ENCODE data around the gene LRCOL1.

LRCOL1 gene

DNA sequence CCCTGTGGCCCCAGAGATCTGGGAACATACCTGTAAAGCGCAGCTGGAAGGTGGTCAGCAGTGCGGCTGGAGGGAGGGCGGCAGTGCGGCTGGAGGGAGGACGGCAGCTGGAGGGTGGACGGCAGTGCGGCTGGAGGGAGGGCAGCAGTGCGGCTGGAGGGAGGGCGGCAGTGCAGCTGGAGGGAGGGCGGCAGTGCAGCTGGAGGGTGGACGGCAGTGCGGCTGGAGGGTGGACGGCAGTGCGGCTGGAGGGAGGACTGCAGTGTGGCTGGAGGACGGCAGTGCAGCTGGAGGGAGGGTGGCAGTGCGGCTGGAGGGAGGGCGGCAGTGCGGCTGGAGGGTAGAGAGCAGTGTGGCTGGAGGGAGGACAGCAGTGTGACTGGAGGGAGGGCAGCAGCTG lies 23.5 kb downstream of the LRCOL1 start:
- no peaks in the 10 kb centered on the region; the same call in 1 of the 2 replicates for H3K36me3 ChIP-seq (ENCODE audit: control insufficient read depth, insufficient read depth, low read length)
- TF ChIP-seq, protein P1, sequence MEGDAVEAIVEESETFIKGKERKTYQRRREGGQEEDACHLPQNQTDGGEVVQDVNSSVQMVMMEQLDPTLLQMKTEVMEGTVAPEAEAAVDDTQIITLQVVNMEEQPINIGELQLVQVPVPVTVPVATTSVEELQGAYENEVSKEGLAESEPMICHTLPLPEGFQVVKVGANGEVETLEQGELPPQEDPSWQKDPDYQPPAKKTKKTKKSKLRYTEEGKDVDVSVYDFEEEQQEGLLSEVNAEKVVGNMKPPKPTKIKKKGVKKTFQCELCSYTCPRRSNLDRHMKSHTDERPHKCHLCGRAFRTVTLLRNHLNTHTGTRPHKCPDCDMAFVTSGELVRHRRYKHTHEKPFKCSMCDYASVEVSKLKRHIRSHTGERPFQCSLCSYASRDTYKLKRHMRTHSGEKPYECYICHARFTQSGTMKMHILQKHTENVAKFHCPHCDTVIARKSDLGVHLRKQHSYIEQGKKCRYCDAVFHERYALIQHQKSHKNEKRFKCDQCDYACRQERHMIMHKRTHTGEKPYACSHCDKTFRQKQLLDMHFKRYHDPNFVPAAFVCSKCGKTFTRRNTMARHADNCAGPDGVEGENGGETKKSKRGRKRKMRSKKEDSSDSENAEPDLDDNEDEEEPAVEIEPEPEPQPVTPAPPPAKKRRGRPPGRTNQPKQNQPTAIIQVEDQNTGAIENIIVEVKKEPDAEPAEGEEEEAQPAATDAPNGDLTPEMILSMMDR (IDR thresholded peaks at IDR 0.05; ENCODE audit: insufficient read depth, low read length, poor library complexity, severe bottlenecking) = no peak
- no peaks in the 10 kb centered on the region for H3K27me3 ChIP-seq (replicated peaks; ENCODE audit: control insufficient read depth, insufficient read depth, low read length)
- no peak overlapping the region for H3K4me3 ChIP-seq (replicated peaks; ENCODE audit: low read depth, low read length)
- DNase-seq (ENCODE audit: extremely low read depth, insufficient read length) = no peak

DNA sequence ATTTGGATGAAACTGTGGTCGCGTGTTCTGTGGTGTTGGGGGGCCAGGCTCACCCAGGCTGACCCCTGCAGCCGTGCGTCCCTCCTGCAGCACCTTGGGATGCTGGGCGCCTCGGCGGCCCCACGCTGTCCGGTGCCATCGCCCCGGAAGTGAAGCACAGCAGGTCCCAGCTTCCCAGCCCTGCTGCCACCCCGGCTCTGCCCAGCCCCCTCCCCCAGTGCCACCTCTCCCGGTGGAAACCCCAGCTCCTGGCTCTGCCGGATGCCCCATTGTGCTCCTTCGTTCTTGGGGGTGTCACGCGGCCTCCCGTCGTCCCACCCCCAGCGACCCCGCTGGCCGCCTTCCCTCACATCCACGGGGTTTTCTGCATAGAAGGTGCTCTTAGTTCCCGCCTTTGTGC lies 25.2 kb downstream of the LRCOL1 start:
- no peaks in the 10 kb centered on the region for H3K27me3 ChIP-seq (replicated peaks; ENCODE audit: control insufficient read depth, insufficient read depth, low read length)
- TF ChIP-seq, protein P1 (IDR thresholded peaks at IDR 0.05; ENCODE audit: insufficient read depth, low read length, poor library complexity, severe bottlenecking) = no peak
- DNase-seq (ENCODE audit: extremely low read depth, insufficient read length) = no peak
- peaks cover 2% of the 10 kb centered on the region for H3K36me3 ChIP-seq (ENCODE audit: control insufficient read depth, insufficient read depth, low read length)
- H3K4me3 ChIP-seq (replicated peaks; ENCODE audit: low read depth, low read length) = no peak overlapping the region

DNA sequence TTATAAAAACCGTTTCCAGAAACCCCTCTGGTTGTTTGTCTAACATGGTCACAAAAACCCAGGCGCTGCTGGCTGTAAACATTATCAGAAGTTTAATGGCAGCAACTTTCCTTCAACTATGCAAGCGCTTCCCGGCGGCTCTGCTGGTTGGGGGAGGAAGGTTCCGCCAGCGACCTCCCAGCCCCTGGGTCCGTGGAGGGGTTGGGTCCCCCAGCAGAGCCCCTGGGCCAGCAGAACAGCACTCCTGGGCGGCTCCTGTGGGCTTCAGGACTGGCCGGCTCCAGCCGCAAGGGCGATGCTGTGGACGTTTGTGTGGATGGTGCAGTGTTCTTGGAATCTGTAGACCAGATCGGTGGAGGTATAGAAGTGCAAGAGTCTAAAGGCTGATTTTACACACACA lies 26.0 kb downstream of the LRCOL1 start:
- no peak overlapping the region for H3K4me3 ChIP-seq (replicated peaks; ENCODE audit: low read depth, low read length)
- TF ChIP-seq, protein P1 (IDR thresholded peaks at IDR 0.05; ENCODE audit: insufficient read depth, low read length, poor library complexity, severe bottlenecking) = no peak
- H3K36me3 ChIP-seq (ENCODE audit: control insufficient read depth, insufficient read depth, low read length) = peaks cover 2% of the 10 kb centered on the region
- DNase-seq (ENCODE audit: extremely low read depth, insufficient read length) = no peak
- H3K27me3 ChIP-seq (replicated peaks; ENCODE audit: control insufficient read depth, insufficient read depth, low read length) = no peaks in the 10 kb centered on the region

DNA sequence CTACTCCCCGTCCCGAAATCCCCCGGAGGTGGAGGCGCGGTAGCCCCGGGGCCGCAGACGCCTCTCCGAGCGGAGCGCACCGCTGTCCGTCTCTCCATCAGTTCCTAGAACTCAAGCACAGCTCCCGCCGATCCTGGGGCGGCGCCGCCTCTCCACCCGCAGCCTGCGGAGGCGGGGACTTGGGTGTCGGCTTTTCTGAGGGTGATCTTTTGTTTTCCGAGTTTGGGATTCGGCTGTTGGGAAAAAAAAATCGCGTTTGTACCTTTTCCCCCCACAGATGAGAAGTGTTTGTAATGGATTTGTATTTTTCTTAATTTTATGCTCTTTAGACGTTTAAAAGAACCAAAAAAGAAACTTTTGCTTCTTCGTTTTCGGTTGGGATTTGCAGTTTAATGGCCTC lies 26.6 kb downstream of the LRCOL1 start:
- no peak for DNase-seq (ENCODE audit: extremely low read depth, insufficient read length)
- Histone ChIP-seq H3K36me3 (ENCODE audit: control insufficient read depth, insufficient read depth, low read length) (peaks cover 2% of the 10 kb centered on the region), H3K4me3 (replicated peaks; ENCODE audit: low read depth, low read length) (no peak overlapping the region)

DNA sequence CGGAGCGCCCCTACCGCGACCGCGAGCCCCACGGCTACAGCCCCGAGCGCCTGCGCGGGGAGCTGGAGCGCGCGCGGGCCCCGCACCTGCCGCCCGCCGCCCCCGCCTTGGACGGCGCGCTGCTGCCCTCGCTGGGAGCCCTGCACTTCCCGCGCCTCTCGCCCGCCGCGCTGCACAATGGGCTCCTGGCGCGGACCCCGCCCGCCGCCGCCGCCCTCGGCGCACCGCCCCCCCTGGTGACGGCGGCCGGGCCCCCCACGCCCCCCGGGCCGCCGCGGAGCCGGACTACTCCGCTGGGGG lies 27.0 kb downstream of the LRCOL1 start:
- Histone ChIP-seq H3K36me3 (ENCODE audit: control insufficient read depth, insufficient read depth, low read length) (peaks cover 3% of the 10 kb centered on the region), H3K27me3 (replicated peaks; ENCODE audit: control insufficient read depth, insufficient read depth, low read length) (no peaks in the 10 kb centered on the region), H3K4me3 (replicated peaks; ENCODE audit: low read depth, low read length) (no peak overlapping the region)
- no peak for DNase-seq (ENCODE audit: extremely low read depth, insufficient read length)
- TF ChIP-seq, protein P1 (IDR thresholded peaks at IDR 0.05; ENCODE audit: insufficient read depth, low read length, poor library complexity, severe bottlenecking) = no peak

More for the DNA sequence above, 26.6 kb downstream of the LRCOL1 start:
- no peaks in the 10 kb centered on the region for H3K27me3 ChIP-seq (replicated peaks; ENCODE audit: control insufficient read depth, insufficient read depth, low read length)
- TF ChIP-seq, protein P1 (IDR thresholded peaks at IDR 0.05; ENCODE audit: insufficient read depth, low read length, poor library complexity, severe bottlenecking) = no peak

All from GM06990 (cell line).